GM23248 (cell line): ENCODE results near the gene OR52K2.

Source experiments
- EZH2 ChIP-seq: fragments of 200-600 bp; sonication (generic); IDR thresholded peaks from 2 replicates; pipeline ENCODE4 v1.6.1; 2018; ENCODE audit warnings: antibody characterized with exemption, mild to moderate bottlenecking; ENCODE audit not compliant: insufficient read depth, poor library complexity, severe bottlenecking
- EZH2phosphoT487 ChIP-seq: fragments of 200-600 bp; sonication (generic); IDR thresholded peaks from 2 replicates; pipeline ENCODE4 v1.6.1; 2018; ENCODE audit warnings: antibody characterized with exemption, moderate library complexity, mild to moderate bottlenecking, low read depth; ENCODE audit not compliant: insufficient read depth

- TF ChIP-seq EZH2 (no peak), EZH2phosphoT487 (no peak)
Observed at GRCh38 chr11:4418403-4418802, 30.7 kb upstream of the OR52K2 start.
